PFSK-1 (cell line): ENCODE data around the gene RAB3C.

Experiments used
- FOXP2 ChIP-seq: optimal IDR thresholded peaks from 2 replicates; pipeline ENCODE3; 2011; ENCODE audit warnings: borderline replicate concordance, control low read depth, inconsistent platforms; ENCODE audit not compliant: insufficient read depth; ENCODE audit errors: extremely low read length, extremely low read depth
- POLR2AphosphoS5 ChIP-seq: IDR thresholded peaks from 2 replicates; pipeline ENCODE4 v1.6.1; 2012; ENCODE audit warnings: low read depth, mild to moderate bottlenecking, control low read depth, low read length, moderate library complexity
- SIN3A ChIP-seq: IDR thresholded peaks from 2 replicates; pipeline ENCODE4 v1.6.1; 2012; ENCODE audit warnings: mild to moderate bottlenecking, low read length, moderate library complexity, borderline replicate concordance; ENCODE audit not compliant: insufficient read depth
- TAF1 ChIP-seq: IDR thresholded peaks from 2 replicates; pipeline ENCODE4 v1.6.1; 2012; ENCODE audit warnings: low read length, control low read depth, borderline replicate concordance; ENCODE audit not compliant: insufficient read depth
- TF ChIP-seq, protein P1 (sequence below), 2 experiments: IDR thresholded peaks; 2 replicates each; pipeline versions ENCODE4 v1.6.1 to v1.8.0; 2011 to 2012; ENCODE audit warnings: low read depth in 2 of 2, low read length in 2 of 2, control low read depth in 1 of 2, inconsistent platforms in 1 of 2, mild to moderate bottlenecking in 1 of 2, moderate library complexity in 1 of 2; ENCODE audit not compliant: insufficient read depth in 1 of 2

RAB3C gene

DNA sequence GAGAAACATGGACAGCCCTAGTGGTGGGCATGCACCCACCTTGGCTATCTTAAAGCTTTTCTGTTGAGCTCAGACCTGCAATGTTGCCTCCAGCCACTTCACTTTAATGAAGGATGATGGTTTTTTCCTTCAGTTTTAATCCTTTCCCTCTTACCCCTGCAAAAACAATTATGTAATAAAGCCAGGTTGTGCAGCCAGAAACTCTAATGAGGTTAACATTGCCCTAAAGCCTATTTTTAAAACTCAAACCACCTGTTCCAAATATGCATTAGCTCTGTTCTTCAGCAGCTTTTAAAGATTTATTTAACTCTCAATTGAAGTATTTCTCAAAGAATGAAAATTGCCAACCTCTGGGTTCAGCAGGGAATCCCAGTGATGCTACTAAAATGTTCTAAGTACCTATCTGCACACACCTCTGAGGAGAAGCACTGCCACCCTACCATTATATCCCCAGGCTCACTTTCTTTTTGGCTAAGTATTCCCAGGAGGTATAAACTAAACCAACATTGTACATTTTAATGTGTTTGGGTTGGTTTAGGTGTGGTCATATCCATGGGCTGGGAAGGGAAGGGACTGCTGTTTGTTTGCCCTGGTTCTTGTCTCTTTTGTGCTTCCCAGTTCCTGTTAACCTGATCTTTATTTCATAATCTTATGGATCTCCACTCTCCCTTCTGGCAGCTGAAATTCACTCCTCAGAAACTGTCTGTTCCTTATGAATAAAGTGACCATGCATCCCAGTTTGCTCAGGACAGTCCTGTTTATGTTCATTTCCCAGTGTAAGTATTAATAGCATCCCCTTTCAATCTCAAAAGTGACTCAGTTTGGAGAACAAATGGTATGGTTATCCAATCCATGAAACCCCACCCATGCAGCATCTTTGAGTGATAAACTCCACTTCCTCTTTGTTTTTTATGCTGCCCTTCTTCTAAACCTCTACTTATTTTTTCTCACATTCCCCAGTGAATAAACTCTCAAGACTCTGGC, 251.7 kb downstream of the RAB3C start:
- TF ChIP-seq, protein P1, sequence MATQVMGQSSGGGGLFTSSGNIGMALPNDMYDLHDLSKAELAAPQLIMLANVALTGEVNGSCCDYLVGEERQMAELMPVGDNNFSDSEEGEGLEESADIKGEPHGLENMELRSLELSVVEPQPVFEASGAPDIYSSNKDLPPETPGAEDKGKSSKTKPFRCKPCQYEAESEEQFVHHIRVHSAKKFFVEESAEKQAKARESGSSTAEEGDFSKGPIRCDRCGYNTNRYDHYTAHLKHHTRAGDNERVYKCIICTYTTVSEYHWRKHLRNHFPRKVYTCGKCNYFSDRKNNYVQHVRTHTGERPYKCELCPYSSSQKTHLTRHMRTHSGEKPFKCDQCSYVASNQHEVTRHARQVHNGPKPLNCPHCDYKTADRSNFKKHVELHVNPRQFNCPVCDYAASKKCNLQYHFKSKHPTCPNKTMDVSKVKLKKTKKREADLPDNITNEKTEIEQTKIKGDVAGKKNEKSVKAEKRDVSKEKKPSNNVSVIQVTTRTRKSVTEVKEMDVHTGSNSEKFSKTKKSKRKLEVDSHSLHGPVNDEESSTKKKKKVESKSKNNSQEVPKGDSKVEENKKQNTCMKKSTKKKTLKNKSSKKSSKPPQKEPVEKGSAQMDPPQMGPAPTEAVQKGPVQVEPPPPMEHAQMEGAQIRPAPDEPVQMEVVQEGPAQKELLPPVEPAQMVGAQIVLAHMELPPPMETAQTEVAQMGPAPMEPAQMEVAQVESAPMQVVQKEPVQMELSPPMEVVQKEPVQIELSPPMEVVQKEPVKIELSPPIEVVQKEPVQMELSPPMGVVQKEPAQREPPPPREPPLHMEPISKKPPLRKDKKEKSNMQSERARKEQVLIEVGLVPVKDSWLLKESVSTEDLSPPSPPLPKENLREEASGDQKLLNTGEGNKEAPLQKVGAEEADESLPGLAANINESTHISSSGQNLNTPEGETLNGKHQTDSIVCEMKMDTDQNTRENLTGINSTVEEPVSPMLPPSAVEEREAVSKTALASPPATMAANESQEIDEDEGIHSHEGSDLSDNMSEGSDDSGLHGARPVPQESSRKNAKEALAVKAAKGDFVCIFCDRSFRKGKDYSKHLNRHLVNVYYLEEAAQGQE (IDR thresholded peaks at IDR 0.05; ENCODE audit: insufficient read depth in 1 of 2, low read depth in 2 of 2, low read length in 2 of 2), result no peak
- TF ChIP-seq FOXP2 (no peak), TAF1 (no peak), POLR2AphosphoS5 (no peak), SIN3A (no peak)

GRCh38 chr5:58836351-58836750, 253.5 kb downstream of the RAB3C start:
- no peak for TF ChIP-seq TAF1
- TF ChIP-seq, protein P1 (IDR thresholded peaks at IDR 0.05; ENCODE audit: insufficient read depth in 1 of 2, low read depth in 2 of 2, low read length in 2 of 2), result no peak
- no peak for TF ChIP-seq SIN3A
- TF ChIP-seq POLR2AphosphoS5, result no peak
- no peak for TF ChIP-seq FOXP2

GRCh38 chr5:58838729-58839128, 255.9 kb downstream of the RAB3C start:
- no peak for TF ChIP-seq FOXP2
- no peak for TF ChIP-seq SIN3A
- TF ChIP-seq POLR2AphosphoS5, result no peak
- TF ChIP-seq TAF1, result no peak
- TF ChIP-seq, protein P1 (IDR thresholded peaks at IDR 0.05; ENCODE audit: insufficient read depth in 1 of 2, low read depth in 2 of 2, low read length in 2 of 2), result no peak

DNA sequence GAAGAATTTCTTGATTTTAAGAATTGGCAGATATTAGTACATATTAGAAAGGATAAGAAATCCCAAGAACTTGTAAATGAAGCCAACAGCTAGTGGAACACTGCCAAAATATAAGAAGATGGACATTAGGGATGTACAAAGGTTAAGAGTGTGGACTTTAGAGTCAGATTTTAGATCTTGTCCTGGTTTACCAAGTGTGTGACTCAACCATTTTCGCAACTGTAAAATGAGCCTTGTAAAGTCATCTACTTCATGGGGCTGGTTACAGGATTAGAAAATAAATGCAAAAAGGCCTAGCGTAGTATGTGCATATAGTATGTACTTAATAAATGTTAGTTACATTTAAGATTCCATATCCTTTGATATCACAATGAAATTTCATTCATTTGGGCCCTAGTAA, 260.0 kb downstream of the RAB3C start:
- TF ChIP-seq FOXP2 (no peak), POLR2AphosphoS5 (no peak), TAF1 (no peak), SIN3A (no peak)
- TF ChIP-seq, protein P1 (IDR thresholded peaks at IDR 0.05; ENCODE audit: insufficient read depth in 1 of 2, low read depth in 2 of 2, low read length in 2 of 2), result no peak
